ENCODE measurements around the gene TRIP13. TPM values are rescaled to one million over a fixed set of nuclear protein-coding genes. Genes with fewer than 3 reads are reported as not detected.

TRIP13 gene
- total RNA-seq, 1 donor = 4.0 TPM

- Histone ChIP-seq H3K79me2 (ENCODE audit: insufficient read depth, low read length) (no peaks in the 10 kb centered on the region), H3K27me3 (ENCODE audit: insufficient read depth, low read length) (no peaks in the 10 kb centered on the region), H3K4me3 (ENCODE audit: insufficient read depth, low read length) (no peak overlapping the region), H2AFZ (ENCODE audit: low read length) (no peak overlapping the region), H3K4me2 (ENCODE audit: insufficient read depth, low read length) (no peak overlapping the region), H3K4me1 (ENCODE audit: insufficient read depth, low read length) (peaks cover 11% of the 10 kb centered on the region), H3K27ac (ENCODE audit: low read depth, low read length) (no peak overlapping the region), H3K9me3 (ENCODE audit: low read depth, low read length) (no peaks in the 10 kb centered on the region), H4K20me1 (ENCODE audit: insufficient read depth, low read length) (no peaks in the 10 kb centered on the region), H3K36me3 (ENCODE audit: insufficient read depth, low read length) (peaks cover 28% of the 10 kb centered on the region)
- TF ChIP-seq, protein P1, sequence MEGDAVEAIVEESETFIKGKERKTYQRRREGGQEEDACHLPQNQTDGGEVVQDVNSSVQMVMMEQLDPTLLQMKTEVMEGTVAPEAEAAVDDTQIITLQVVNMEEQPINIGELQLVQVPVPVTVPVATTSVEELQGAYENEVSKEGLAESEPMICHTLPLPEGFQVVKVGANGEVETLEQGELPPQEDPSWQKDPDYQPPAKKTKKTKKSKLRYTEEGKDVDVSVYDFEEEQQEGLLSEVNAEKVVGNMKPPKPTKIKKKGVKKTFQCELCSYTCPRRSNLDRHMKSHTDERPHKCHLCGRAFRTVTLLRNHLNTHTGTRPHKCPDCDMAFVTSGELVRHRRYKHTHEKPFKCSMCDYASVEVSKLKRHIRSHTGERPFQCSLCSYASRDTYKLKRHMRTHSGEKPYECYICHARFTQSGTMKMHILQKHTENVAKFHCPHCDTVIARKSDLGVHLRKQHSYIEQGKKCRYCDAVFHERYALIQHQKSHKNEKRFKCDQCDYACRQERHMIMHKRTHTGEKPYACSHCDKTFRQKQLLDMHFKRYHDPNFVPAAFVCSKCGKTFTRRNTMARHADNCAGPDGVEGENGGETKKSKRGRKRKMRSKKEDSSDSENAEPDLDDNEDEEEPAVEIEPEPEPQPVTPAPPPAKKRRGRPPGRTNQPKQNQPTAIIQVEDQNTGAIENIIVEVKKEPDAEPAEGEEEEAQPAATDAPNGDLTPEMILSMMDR (IDR thresholded peaks at IDR 0.05; ENCODE audit: extremely low read depth, low read depth, low read length) = no peak
- no peak for DNase-seq (ENCODE audit: insufficient read length, low spot score, missing footprints)
Observed at GRCh38 chr5:908172-908571, 15.5 kb downstream of the TRIP13 start.

- no peaks in the 10 kb centered on the region for H3K9me3 ChIP-seq (ENCODE audit: low read depth, low read length)
- TF ChIP-seq, protein P1 (IDR thresholded peaks at IDR 0.05; ENCODE audit: extremely low read depth, low read depth, low read length) = no peak
- peak; percentile 44 for DNase-seq (ENCODE audit: insufficient read length, low spot score, missing footprints)
- no peak overlapping the region for H2AFZ ChIP-seq (ENCODE audit: low read length)
- H3K27me3 ChIP-seq (ENCODE audit: insufficient read depth, low read length) = no peaks in the 10 kb centered on the region
- H3K36me3 ChIP-seq (ENCODE audit: insufficient read depth, low read length) = peaks cover 22% of the 10 kb centered on the region
- no peak overlapping the region for H3K27ac ChIP-seq (ENCODE audit: low read depth, low read length)
- H3K4me2 ChIP-seq (ENCODE audit: insufficient read depth, low read length) = no peak overlapping the region
- H4K20me1 ChIP-seq (ENCODE audit: insufficient read depth, low read length) = no peaks in the 10 kb centered on the region
- no peaks in the 10 kb centered on the region for H3K79me2 ChIP-seq (ENCODE audit: insufficient read depth, low read length)
- peaks cover 11% of the 10 kb centered on the region for H3K4me1 ChIP-seq (ENCODE audit: insufficient read depth, low read length)
- no peak overlapping the region for H3K4me3 ChIP-seq (ENCODE audit: insufficient read depth, low read length)
Observed at GRCh38 chr5:909086-909485, 16.4 kb downstream of the TRIP13 start.

DNA sequence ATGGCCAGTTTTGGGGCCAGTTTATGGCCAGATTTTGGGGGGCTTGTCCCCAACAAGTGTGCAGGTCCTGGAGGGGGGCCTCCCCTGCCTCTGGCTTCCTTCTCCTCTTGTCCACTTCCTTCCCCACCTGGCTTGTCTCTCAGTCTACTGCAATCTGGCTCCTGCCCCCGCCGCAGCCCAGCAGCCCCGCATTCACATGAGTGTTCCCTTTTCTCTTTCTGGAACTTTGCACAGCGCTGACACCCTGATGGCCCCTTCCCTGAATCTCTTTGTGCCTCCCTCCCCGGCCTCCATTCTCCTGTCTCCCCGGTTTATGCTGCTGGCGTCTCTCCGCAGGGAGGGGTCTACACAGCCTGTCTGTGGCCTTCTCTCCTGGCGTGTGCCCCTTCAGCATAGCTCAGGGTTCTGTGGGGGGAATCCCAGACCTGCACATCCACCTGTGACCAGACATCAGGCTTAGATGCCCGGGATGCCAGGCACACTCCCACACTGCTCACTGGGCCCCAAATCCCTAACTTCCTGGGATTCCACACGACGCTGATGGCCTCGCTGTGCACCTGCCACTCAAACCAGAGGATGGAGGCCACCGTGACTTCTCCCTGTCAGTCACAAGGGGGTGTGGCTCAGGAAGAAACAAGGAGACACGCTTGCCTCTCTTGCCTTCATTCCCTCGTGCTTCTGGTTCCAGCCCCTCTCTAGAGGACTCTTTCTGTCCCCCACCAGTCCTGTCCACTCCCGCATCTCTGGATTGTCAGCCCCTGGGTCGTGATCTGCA lies 17.5 kb downstream of the TRIP13 start:
- H3K4me1 ChIP-seq (ENCODE audit: insufficient read depth, low read length) = peaks cover 11% of the 10 kb centered on the region
- no peak for DNase-seq (ENCODE audit: insufficient read length, low spot score, missing footprints)
- H3K27me3 ChIP-seq (ENCODE audit: insufficient read depth, low read length) = no peaks in the 10 kb centered on the region
- no peak overlapping the region for H3K4me2 ChIP-seq (ENCODE audit: insufficient read depth, low read length)
- no peaks in the 10 kb centered on the region for H3K9me3 ChIP-seq (ENCODE audit: low read depth, low read length)
- H3K36me3 ChIP-seq (ENCODE audit: insufficient read depth, low read length) = peaks cover 18% of the 10 kb centered on the region
- no peak overlapping the region for H3K27ac ChIP-seq (ENCODE audit: low read depth, low read length)
- no peaks in the 10 kb centered on the region for H4K20me1 ChIP-seq (ENCODE audit: insufficient read depth, low read length)
- no peaks in the 10 kb centered on the region for H3K79me2 ChIP-seq (ENCODE audit: insufficient read depth, low read length)
- TF ChIP-seq, protein P1 (IDR thresholded peaks at IDR 0.05; ENCODE audit: extremely low read depth, low read depth, low read length) = no peak
- H3K4me3 ChIP-seq (ENCODE audit: insufficient read depth, low read length) = no peak overlapping the region
- no peak overlapping the region for H2AFZ ChIP-seq (ENCODE audit: low read length)

- H3K27me3 ChIP-seq (ENCODE audit: insufficient read depth, low read length) = no peaks in the 10 kb centered on the region
- DNase-seq (ENCODE audit: insufficient read length, low spot score, missing footprints) = no peak
- H3K4me2 ChIP-seq (ENCODE audit: insufficient read depth, low read length) = no peak overlapping the region
- peaks cover 14% of the 10 kb centered on the region for H3K36me3 ChIP-seq (ENCODE audit: insufficient read depth, low read length)
- no peaks in the 10 kb centered on the region for H3K9me3 ChIP-seq (ENCODE audit: low read depth, low read length)
- TF ChIP-seq, protein P1 (IDR thresholded peaks at IDR 0.05; ENCODE audit: extremely low read depth, low read depth, low read length) = no peak
- H3K27ac ChIP-seq (ENCODE audit: low read depth, low read length) = peak overlapping the region; percentile 99
- no peaks in the 10 kb centered on the region for H4K20me1 ChIP-seq (ENCODE audit: insufficient read depth, low read length)
- H3K79me2 ChIP-seq (ENCODE audit: insufficient read depth, low read length) = no peaks in the 10 kb centered on the region
- no peak overlapping the region for H2AFZ ChIP-seq (ENCODE audit: low read length)
- peaks cover 11% of the 10 kb centered on the region for H3K4me1 ChIP-seq (ENCODE audit: insufficient read depth, low read length)
- H3K4me3 ChIP-seq (ENCODE audit: insufficient read depth, low read length) = no peak overlapping the region
Observed at GRCh38 chr5:910769-911160, 18.1 kb downstream of the TRIP13 start.

Data from osteoblast (primary cell).